Astrocyte (in vitro differentiated cells and primary cell): ENCODE measurements around the gene ZHX3. TPM values are rescaled to one million over a fixed set of nuclear protein-coding genes. Genes with fewer than 3 reads are reported as not detected.

Experiments
- DNase-seq: peaks from one replicate; pipeline ENCODE4 v3.0.0-alpha.2; 2010; ENCODE audit warnings: low read depth
- FAIRE-seq: peaks from 2 replicates; lab custom pipeline; 2011; peaks lifted over from hg19 to GRCh38; lab: Jason Lieb, UNC
- H2AFZ ChIP-seq: 2 replicates; pipeline ENCODE4 v1.6.0; 2012; ENCODE audit warnings: low read depth, low read length, inconsistent platforms
- H3K27ac ChIP-seq: 2 replicates; pipeline ENCODE4 v1.5.1; 2011; ENCODE audit warnings: low read depth, low read length, inconsistent platforms
- H3K27me3 ChIP-seq: 2 replicates; pipeline ENCODE4 v1.6.0; 2011; ENCODE audit warnings: low read length, inconsistent platforms; ENCODE audit not compliant: insufficient read depth
- H3K36me3 ChIP-seq: 2 replicates; pipeline ENCODE4 v1.5.1; 2011; ENCODE audit warnings: low read length, inconsistent platforms; ENCODE audit not compliant: insufficient read depth
- H3K4me1 ChIP-seq: 2 replicates; pipeline ENCODE4 v1.5.1; 2011; ENCODE audit warnings: low read length, inconsistent platforms; ENCODE audit not compliant: insufficient read depth
- H3K4me2 ChIP-seq: 2 replicates; pipeline ENCODE4 v1.6.0; 2012; ENCODE audit warnings: low read length, inconsistent platforms
- H3K4me3 ChIP-seq: 2 replicates; pipeline ENCODE4 v1.5.1; 2011; ENCODE audit warnings: low read depth, mild to moderate bottlenecking, low read length, inconsistent platforms; ENCODE audit not compliant: insufficient read depth
- H3K79me2 ChIP-seq: 2 replicates; pipeline ENCODE4 v1.6.0; 2012; ENCODE audit warnings: mild to moderate bottlenecking, low read length, inconsistent platforms; ENCODE audit not compliant: insufficient read depth
- H3K9ac ChIP-seq: 2 replicates; pipeline ENCODE4 v1.6.0; 2012; ENCODE audit warnings: mild to moderate bottlenecking, low read length, inconsistent platforms
- H3K9me3 ChIP-seq: 2 replicates; pipeline ENCODE4 v1.5.1; 2012; ENCODE audit warnings: low read depth, mild to moderate bottlenecking, low read length, inconsistent platforms; ENCODE audit not compliant: insufficient read depth
- H4K20me1 ChIP-seq: 2 replicates; pipeline ENCODE4 v1.6.0; 2012; ENCODE audit warnings: low read length, inconsistent platforms; ENCODE audit not compliant: insufficient read depth
- H3K27ac Mint-ChIP-seq: one replicate; pipeline ENCODE4 v1.8.0; 2021; ENCODE audit warnings: mild to moderate bottlenecking, mixed read lengths; ENCODE audit not compliant: unreplicated experiment
- H3K27me3 Mint-ChIP-seq: one replicate; pipeline ENCODE4 v1.8.0; 2021; ENCODE audit warnings: low read depth, mixed read lengths; ENCODE audit not compliant: unreplicated experiment
- H3K36me3 Mint-ChIP-seq: one replicate; pipeline ENCODE4 v1.8.0; 2021; ENCODE audit warnings: low read depth, mixed read lengths; ENCODE audit not compliant: unreplicated experiment
- H3K4me1 Mint-ChIP-seq: one replicate; pipeline ENCODE4 v1.8.0; 2021; ENCODE audit warnings: low read depth, mixed read lengths; ENCODE audit not compliant: unreplicated experiment
- H3K4me3 Mint-ChIP-seq: one replicate; pipeline ENCODE4 v1.8.0; 2021; ENCODE audit warnings: mild to moderate bottlenecking, moderate library complexity, mixed read lengths; ENCODE audit not compliant: unreplicated experiment
- H3K9me3 Mint-ChIP-seq: one replicate; pipeline ENCODE4 v1.8.0; 2021; ENCODE audit warnings: mild to moderate bottlenecking, mixed read lengths; ENCODE audit not compliant: unreplicated experiment
- EZH2 ChIP-seq: IDR thresholded peaks from 2 replicates; pipeline ENCODE4 v1.6.1; 2012; ENCODE audit warnings: mild to moderate bottlenecking, low read length, inconsistent platforms; ENCODE audit not compliant: insufficient read depth
- total RNA-seq: library from RNA; stranded (reverse); gene quantifications from 2 replicates; pipeline ENCODE4 v1.2.1, GENCODE V29; 2021
- TF ChIP-seq, protein P1 (sequence below): IDR thresholded peaks from 2 replicates; pipeline ENCODE4 v1.5.1; 2011; ENCODE audit warnings: low read depth, mild to moderate bottlenecking, inconsistent platforms, low read length, moderate library complexity; ENCODE audit not compliant: insufficient read depth

The ZHX3 gene
- total RNA-seq, 1 donor from 2014 or later: 41.6 TPM

DNA sequence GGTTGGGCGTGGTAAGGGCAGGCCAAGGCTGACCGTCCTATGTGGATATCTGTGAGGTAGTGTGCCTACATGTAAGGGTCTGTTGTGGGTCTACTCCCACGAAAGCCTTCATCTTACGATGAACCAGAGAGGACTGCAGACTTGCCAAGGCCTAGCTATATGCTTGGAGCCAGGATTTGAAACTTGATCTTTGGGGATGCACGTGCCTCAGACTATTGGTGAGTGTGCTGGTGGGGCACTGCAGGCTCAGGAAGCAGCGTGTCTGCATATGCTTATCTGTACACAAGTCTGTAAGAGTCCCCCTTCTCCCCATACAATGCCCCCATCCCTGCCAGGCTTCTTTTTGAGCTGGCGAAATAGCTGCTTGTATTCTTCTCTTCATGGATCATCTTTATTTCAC is 162.3 kb downstream of the ZHX3 start:
- Histone ChIP-seq H2AFZ (no peak overlapping the region), H3K4me1 (peaks cover 7% of the 10 kb centered on the region), H3K9me3 (no peaks in the 10 kb centered on the region), H3K27me3 (no peaks in the 10 kb centered on the region), H3K79me2 (peaks cover 100% of the 10 kb centered on the region), H4K20me1 (peaks cover 100% of the 10 kb centered on the region), H3K36me3 (no peaks in the 10 kb centered on the region), H3K4me3 (no peak overlapping the region), H3K27ac (no peak overlapping the region), H3K9ac (no peak overlapping the region), H3K4me2 (no peak overlapping the region)
- H3K4me3 Mint-ChIP-seq: no peak overlapping the region
- peaks cover 27% of the 10 kb centered on the region for H3K4me1 Mint-ChIP-seq
- no peaks in the 10 kb centered on the region for H3K27me3 Mint-ChIP-seq
- no peak overlapping the region for H3K27ac Mint-ChIP-seq
- DNase-seq: no peak
- TF ChIP-seq, protein P1, sequence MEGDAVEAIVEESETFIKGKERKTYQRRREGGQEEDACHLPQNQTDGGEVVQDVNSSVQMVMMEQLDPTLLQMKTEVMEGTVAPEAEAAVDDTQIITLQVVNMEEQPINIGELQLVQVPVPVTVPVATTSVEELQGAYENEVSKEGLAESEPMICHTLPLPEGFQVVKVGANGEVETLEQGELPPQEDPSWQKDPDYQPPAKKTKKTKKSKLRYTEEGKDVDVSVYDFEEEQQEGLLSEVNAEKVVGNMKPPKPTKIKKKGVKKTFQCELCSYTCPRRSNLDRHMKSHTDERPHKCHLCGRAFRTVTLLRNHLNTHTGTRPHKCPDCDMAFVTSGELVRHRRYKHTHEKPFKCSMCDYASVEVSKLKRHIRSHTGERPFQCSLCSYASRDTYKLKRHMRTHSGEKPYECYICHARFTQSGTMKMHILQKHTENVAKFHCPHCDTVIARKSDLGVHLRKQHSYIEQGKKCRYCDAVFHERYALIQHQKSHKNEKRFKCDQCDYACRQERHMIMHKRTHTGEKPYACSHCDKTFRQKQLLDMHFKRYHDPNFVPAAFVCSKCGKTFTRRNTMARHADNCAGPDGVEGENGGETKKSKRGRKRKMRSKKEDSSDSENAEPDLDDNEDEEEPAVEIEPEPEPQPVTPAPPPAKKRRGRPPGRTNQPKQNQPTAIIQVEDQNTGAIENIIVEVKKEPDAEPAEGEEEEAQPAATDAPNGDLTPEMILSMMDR: no peak
- TF ChIP-seq EZH2: no peak
- no peak for FAIRE-seq
- peaks cover 13% of the 10 kb centered on the region for H3K36me3 Mint-ChIP-seq
- H3K9me3 Mint-ChIP-seq: no peaks in the 10 kb centered on the region

DNA sequence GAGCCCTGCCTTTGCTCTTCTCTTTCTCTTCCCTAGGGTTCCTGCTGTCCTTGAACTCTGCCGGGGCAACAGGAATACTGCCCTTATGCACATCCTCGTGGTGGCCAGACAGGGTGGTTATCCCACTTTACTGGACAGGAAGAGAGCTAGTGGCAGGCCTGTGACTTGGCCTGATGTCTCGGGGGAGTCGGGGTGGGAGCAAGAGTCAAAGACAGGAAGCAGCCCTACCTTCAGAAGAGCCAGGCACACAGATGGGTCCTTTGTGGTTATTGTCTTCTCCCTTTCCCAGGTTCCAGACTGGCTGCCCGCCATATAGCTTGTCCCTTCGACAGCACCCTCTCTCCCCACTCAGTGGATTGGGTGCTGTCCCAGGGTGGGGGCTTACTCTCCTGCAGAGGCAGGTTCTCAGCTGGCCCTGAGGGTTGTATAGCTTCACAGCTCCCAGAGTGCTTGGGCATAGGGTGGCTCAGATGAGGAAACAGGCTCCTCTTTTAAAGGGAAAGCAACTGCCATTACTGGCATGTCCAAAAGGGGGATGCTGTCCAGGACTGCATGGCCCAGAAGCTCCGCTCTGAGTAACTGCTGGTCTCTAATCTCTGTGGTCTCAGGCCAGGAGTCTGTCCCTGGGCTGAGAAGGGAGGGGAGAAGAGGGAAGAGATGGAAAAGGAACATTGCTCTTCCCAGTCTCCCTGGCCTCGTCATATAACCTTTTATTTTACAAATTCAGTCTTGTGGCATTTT is 162.9 kb downstream of the ZHX3 start:
- no peaks in the 10 kb centered on the region for H3K27me3 ChIP-seq
- peaks cover 100% of the 10 kb centered on the region for H3K79me2 ChIP-seq
- no peak overlapping the region for H3K27ac ChIP-seq
- no peak overlapping the region for H3K9ac ChIP-seq
- Mint-ChIP-seq H3K4me1 (peaks cover 30% of the 10 kb centered on the region), H3K9me3 (peaks cover 2% of the 10 kb centered on the region), H3K4me3 (no peak overlapping the region), H3K27me3 (no peaks in the 10 kb centered on the region), H3K36me3 (peaks cover 11% of the 10 kb centered on the region), H3K27ac (no peak overlapping the region)
- H4K20me1 ChIP-seq: peaks cover 100% of the 10 kb centered on the region
- no peak overlapping the region for H3K4me2 ChIP-seq
- H3K9me3 ChIP-seq: no peaks in the 10 kb centered on the region
- H3K4me3 ChIP-seq: no peak overlapping the region
- FAIRE-seq (no peak), DNase-seq (no peak)
- no peak overlapping the region for H2AFZ ChIP-seq
- TF ChIP-seq, protein P1: no peak
- TF ChIP-seq EZH2: no peak
- peaks cover 11% of the 10 kb centered on the region for H3K4me1 ChIP-seq
- H3K36me3 ChIP-seq: no peaks in the 10 kb centered on the region
